Lower leg skin (tissue), 4 donors: ENCODE results near the gene HPSE. TPM values are rescaled to one million over a fixed set of nuclear protein-coding genes. Genes with fewer than 3 reads are reported as not detected.
A peak's percentile ranks its signal among the peaks of the same experiment; 100 is the strongest.

ENCODE experiments used
- DNase-seq, 2 donors: peaks; one replicate each; pipeline ENCODE4 v3.0.0-alpha.2; 2019; ENCODE audit warnings: low spot score in 2 of 2
- H3K4me3 ChIP-seq: fragments of 200-600 bp; sonication (generic); 2 replicates; pipeline ENCODE4 v1.5.1; 2017; ENCODE audit warnings: mild to moderate bottlenecking, low read depth; ENCODE audit not compliant: poor library complexity, severe bottlenecking
- POLR2A ChIP-seq, 2 donors: fragments of 450-650 bp; IDR thresholded peaks; one replicate each; pipeline ENCODE4 v1.6.1; 2016 to 2017; ENCODE audit warnings: antibody characterized with exemption in 2 of 2, mild to moderate bottlenecking in 1 of 2, moderate library complexity in 1 of 2
- WGBS, 2 donors: methylation state at CpG; one replicate each; pipeline ENCODE4 v1.1.5; 2018; 5-methylcytosine and 5-hydroxymethylcytosine counted together
- intact Hi-C: fragments of 100-400 bp; cut with DNase I; formaldehyde crosslinking; loops from one replicate; pipeline ENCODE4 v1.15.0; 2023; ENCODE audit warnings: low total_unique reads
- total RNA-seq, 4 donors: library from RNA; depleted of rRNA; stranded (reverse); fragments of >200 nt; gene quantifications; one replicate each; pipeline ENCODE4 v1.1.0, GENCODE V29; 2016
- TF ChIP-seq, protein P1 (sequence below), 3 donors: fragments of 450-650 bp; IDR thresholded peaks; one replicate each; pipeline ENCODE4 v1.5.1; 2016; ENCODE audit warnings: antibody characterized with exemption in 3 of 3, mild to moderate bottlenecking in 3 of 3, moderate library complexity in 2 of 3

Gene HPSE
- total RNA-seq, 4 donors from 2014 or later: 7.6 to 12.5 (median 9.1) TPM

DNA sequence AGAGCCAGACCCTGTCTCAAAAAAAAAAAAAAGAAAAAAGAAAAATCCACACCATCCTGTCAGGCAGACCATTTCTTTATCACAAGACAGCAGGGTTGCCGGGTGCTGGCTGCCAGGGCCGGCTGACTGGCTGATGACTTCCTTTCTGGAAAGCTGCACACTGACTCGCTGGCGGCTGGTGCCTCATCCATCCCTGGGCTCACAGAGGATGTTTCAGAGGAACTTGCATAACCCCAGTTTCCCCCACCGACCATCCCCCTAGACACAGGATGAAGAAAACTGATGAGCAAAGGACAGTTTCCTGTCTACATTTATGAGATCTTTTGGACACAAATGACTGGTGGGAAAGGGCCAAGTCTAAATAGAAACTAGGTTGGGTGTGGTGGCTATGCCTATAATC lies 14.1 kb downstream of the HPSE start:
- peak; percentile 50 to 89 for DNase-seq
- intact Hi-C loops: no loop called here
- no peak overlapping the region for H3K4me3 ChIP-seq
- WGBS, 2 donors: 53 to 57% methylated on average over 5 of the region's 5 CpGs
- no peak for TF ChIP-seq POLR2A (IDR thresholded peaks at IDR 0.05)
- TF ChIP-seq, protein P1, sequence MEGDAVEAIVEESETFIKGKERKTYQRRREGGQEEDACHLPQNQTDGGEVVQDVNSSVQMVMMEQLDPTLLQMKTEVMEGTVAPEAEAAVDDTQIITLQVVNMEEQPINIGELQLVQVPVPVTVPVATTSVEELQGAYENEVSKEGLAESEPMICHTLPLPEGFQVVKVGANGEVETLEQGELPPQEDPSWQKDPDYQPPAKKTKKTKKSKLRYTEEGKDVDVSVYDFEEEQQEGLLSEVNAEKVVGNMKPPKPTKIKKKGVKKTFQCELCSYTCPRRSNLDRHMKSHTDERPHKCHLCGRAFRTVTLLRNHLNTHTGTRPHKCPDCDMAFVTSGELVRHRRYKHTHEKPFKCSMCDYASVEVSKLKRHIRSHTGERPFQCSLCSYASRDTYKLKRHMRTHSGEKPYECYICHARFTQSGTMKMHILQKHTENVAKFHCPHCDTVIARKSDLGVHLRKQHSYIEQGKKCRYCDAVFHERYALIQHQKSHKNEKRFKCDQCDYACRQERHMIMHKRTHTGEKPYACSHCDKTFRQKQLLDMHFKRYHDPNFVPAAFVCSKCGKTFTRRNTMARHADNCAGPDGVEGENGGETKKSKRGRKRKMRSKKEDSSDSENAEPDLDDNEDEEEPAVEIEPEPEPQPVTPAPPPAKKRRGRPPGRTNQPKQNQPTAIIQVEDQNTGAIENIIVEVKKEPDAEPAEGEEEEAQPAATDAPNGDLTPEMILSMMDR (IDR thresholded peaks at IDR 0.05): no peak

- 84% methylated on average over 3 of the region's 3 CpGs for WGBS, 2 donors
- no peak for DNase-seq
- TF ChIP-seq, protein P1 (IDR thresholded peaks at IDR 0.05): no peak
- no peak for TF ChIP-seq POLR2A (IDR thresholded peaks at IDR 0.05)
- intact Hi-C loops: no loop called here
- H3K4me3 ChIP-seq: no peak overlapping the region
Measured at GRCh38 chr4:83318666-83319065, 16.0 kb downstream of the HPSE start.

- TF ChIP-seq, protein P1 (IDR thresholded peaks at IDR 0.05): no peak
- TF ChIP-seq POLR2A (IDR thresholded peaks at IDR 0.05): no peak
- H3K4me3 ChIP-seq: no peak overlapping the region
- DNase-seq: no peak
- intact Hi-C loops: no loop called here
- WGBS, 2 donors: 67 to 88% methylated on average over 4 of the region's 4 CpGs
Measured at GRCh38 chr4:83317671-83318070, 17.0 kb downstream of the HPSE start.

- 84 to 85% methylated on average over 13 of the region's 13 CpGs for WGBS, 2 donors
- intact Hi-C loops: no loop called here
- no peak overlapping the region for H3K4me3 ChIP-seq
- no peak for DNase-seq
- no peak for TF ChIP-seq POLR2A (IDR thresholded peaks at IDR 0.05)
- TF ChIP-seq, protein P1 (IDR thresholded peaks at IDR 0.05): no peak
Measured at GRCh38 chr4:83316459-83317165, 18.0 kb downstream of the HPSE start.

GRCh38 chr4:83315341-83315870 lies 19.2 kb downstream of the HPSE start:
- no peak for TF ChIP-seq POLR2A (IDR thresholded peaks at IDR 0.05)
- TF ChIP-seq, protein P1 (IDR thresholded peaks at IDR 0.05): no peak
- WGBS, 2 donors: 86 to 88% methylated on average over 4 of the region's 4 CpGs
- no peak overlapping the region for H3K4me3 ChIP-seq
- intact Hi-C loops: no loop called here
- DNase-seq: no peak
